HepG2 (cell line): ENCODE results near the gene ETNK1. TPM values are rescaled to one million over a fixed set of nuclear protein-coding genes. Genes with fewer than 3 reads are reported as not detected.

Experiments used
- CBX1 ChIP-seq: IDR thresholded peaks from one replicate; pipeline ENCODE4 v1.6.1; 2016; ENCODE audit warnings: antibody characterized with exemption, low read depth
- CREB3 ChIP-seq: sonication (generic); formaldehyde crosslinking; IDR thresholded peaks from 2 replicates; pipeline ENCODE4 v1.5.0; 2020; ENCODE audit warnings: missing genetic modification reagents
- MED1 ChIP-seq: sonication (generic); formaldehyde crosslinking; IDR thresholded peaks from 2 replicates; pipeline ENCODE4 v1.4.0; 2020; ENCODE audit warnings: missing genetic modification reagents
- NAIF1 ChIP-seq: sonication (generic); formaldehyde crosslinking; IDR thresholded peaks from 2 replicates; pipeline ENCODE4 v1.5.0; 2020; ENCODE audit warnings: mild to moderate bottlenecking, missing genetic modification reagents, borderline replicate concordance
- POLR2AphosphoS2 ChIP-seq: IDR thresholded peaks from 2 replicates; pipeline ENCODE4 v1.6.1; 2011; ENCODE audit warnings: low read depth, low read length, improper control_type of control experiment
- REST ChIP-seq, 2 experiments: IDR thresholded peaks; 2 replicates each; pipeline ENCODE4 v1.6.1; 2011 to 2012; ENCODE audit warnings: low read length in 2 of 2, borderline replicate concordance in 1 of 2, low read depth in 1 of 2, mild to moderate bottlenecking in 1 of 2, moderate library complexity in 1 of 2
- ZBTB10 ChIP-seq: sonication (generic); formaldehyde crosslinking; IDR thresholded peaks from 2 replicates; pipeline ENCODE4 v1.4.0; 2020; ENCODE audit warnings: missing genetic modification reagents, borderline replicate concordance
- ZFP91 ChIP-seq: sonication (generic); formaldehyde crosslinking; IDR thresholded peaks from 2 replicates; pipeline ENCODE4 v1.9.0; 2022; ENCODE audit warnings: missing genetic modification reagents, mild to moderate bottlenecking, borderline replicate concordance
- ZNF280D ChIP-seq: sonication (generic); formaldehyde crosslinking; IDR thresholded peaks from 2 replicates; pipeline ENCODE4 v1.5.1; 2020; ENCODE audit warnings: mild to moderate bottlenecking, missing genetic modification reagents
- ZNF34 ChIP-seq: sonication (generic); formaldehyde crosslinking; IDR thresholded peaks from 2 replicates; pipeline ENCODE4 v1.4.0; 2020; ENCODE audit warnings: mild to moderate bottlenecking, missing genetic modification reagents, borderline replicate concordance
- ZNF441 ChIP-seq: sonication (generic); formaldehyde crosslinking; IDR thresholded peaks from 2 replicates; pipeline ENCODE4 v1.7.0; 2021; ENCODE audit warnings: missing genetic modification reagents, borderline replicate concordance
- ZNF670 ChIP-seq: sonication (generic); formaldehyde crosslinking; IDR thresholded peaks from 2 replicates; pipeline ENCODE4 v1.8.0; 2022; ENCODE audit warnings: mild to moderate bottlenecking, missing genetic modification reagents, borderline replicate concordance
- ZSCAN12 ChIP-seq: sonication (generic); formaldehyde crosslinking; IDR thresholded peaks from 2 replicates; pipeline ENCODE4 v1.9.0; 2021; ENCODE audit warnings: mild to moderate bottlenecking, missing genetic modification reagents
- polyA plus RNA-seq, 8 experiments: library from polyadenylated mRNA; depleted of rRNA in 3 of 8; stranded (reverse) in 7 of 8; unstranded in 1 of 8; fragments of >200 nt; fragmentation: Illumina TruSeq in 4 of 8; extraction: Trizol in 4 of 8; gene quantifications; 2 replicates each; pipeline versions ENCODE4 v1.2.1 to v1.2.3, GENCODE V29; 2011 to 2016; ENCODE audit warnings: low read depth in 4 of 8, missing spikeins in 1 of 8, mixed read lengths in 1 of 8; ENCODE audit not compliant: insufficient read depth in 1 of 8
- total RNA-seq, 5 experiments: library from RNA; depleted of rRNA; stranded (reverse); fragments of >200 nt; fragmentation: Illumina TruSeq; extraction: Trizol; gene quantifications; 2 replicates each; pipeline ENCODE4 v1.2.3, GENCODE V29; 2016; ENCODE audit warnings: low read depth in 1 of 5

Gene ETNK1
- total and polyA plus RNA-seq, 2 of the 13 experiments (the other 11 are each of a cell fraction or from before 2014, with no cell fraction given) = 14.4 to 55.7 TPM

GRCh38 chr12:22624870-22625761 is at the start of gene ETNK1 (continued):
- TF ChIP-seq ZFP91 (peak; percentile 91; the same call in 1 of the 2 replicates), CREB3 (CRISPR knock-in tag) (peak; percentile 95), ZBTB10 (peak; percentile 80; the same call in 1 of the 2 replicates), CBX1 (peak; percentile 39), NAIF1 (CRISPR knock-in tag) (no peak), MED1 (CRISPR knock-in tag) (peak; percentile 75), ZNF441 (CRISPR knock-in tag) (peak; percentile 74; the same call in 1 of the 2 replicates), REST (IDR thresholded peaks at IDR 0.05; ENCODE audit: borderline replicate concordance in 1 of 2, low read depth in 1 of 2, low read length in 2 of 2) (peak in 1 of 2 experiments; percentile 31; a peak in 1 of 4 replicates), ZNF670 (peak; percentile 17; the same call in 1 of the 2 replicates), ZNF34 (CRISPR knock-in tag) (0 out of 2 replicates have a peak, but pooled peaks have one; percentile 29), ZSCAN12 (CRISPR knock-in tag) (peak; percentile 86; the same call in 1 of the 2 replicates), ZNF280D (CRISPR knock-in tag) (peak; percentile 58; the same call in 1 of the 2 replicates), POLR2AphosphoS2 (peak; percentile 39; the same call in 1 of the 2 replicates)
